ENCODE results near the gene HIBADH.
"Not testable (repeated sequence)": the region's sequence is repeated elsewhere in the genome, so short reads cannot be mapped to it uniquely, and the experiment has no call there.

The HIBADH gene

GRCh38 chr7:27518561-27519350 lies 143.9 kb downstream of the HIBADH start:
- H3K27me3 ChIP-seq (ENCODE audit: control insufficient read depth, insufficient read depth, low read length) = no peaks in the 10 kb centered on the region
- peaks cover 9% of the 10 kb centered on the region for H3K4me1 ChIP-seq (ENCODE audit: control insufficient read depth, insufficient read depth, low read length)
- no peak overlapping the region for H3K27ac ChIP-seq (ENCODE audit: low read depth, low read length)
- H3K36me3 ChIP-seq (ENCODE audit: control insufficient read depth, insufficient read depth, low read length) = no peaks in the 10 kb centered on the region
- no peak overlapping the region for H3K4me3 ChIP-seq (ENCODE audit: low read length)
- no peak overlapping the region for H3K9ac ChIP-seq (ENCODE audit: low read length)

GRCh38 chr7:27516421-27516820 lies 146.3 kb downstream of the HIBADH start:
- Histone ChIP-seq H3K27ac (ENCODE audit: low read depth, low read length) (no peak overlapping the region), H3K36me3 (ENCODE audit: control insufficient read depth, insufficient read depth, low read length) (no peaks in the 10 kb centered on the region), H3K4me1 (ENCODE audit: control insufficient read depth, insufficient read depth, low read length) (peaks cover 9% of the 10 kb centered on the region), H3K9ac (ENCODE audit: low read length) (no peak overlapping the region), H3K27me3 (ENCODE audit: control insufficient read depth, insufficient read depth, low read length) (no peaks in the 10 kb centered on the region), H3K4me3 (ENCODE audit: low read length) (no peak overlapping the region)

DNA sequence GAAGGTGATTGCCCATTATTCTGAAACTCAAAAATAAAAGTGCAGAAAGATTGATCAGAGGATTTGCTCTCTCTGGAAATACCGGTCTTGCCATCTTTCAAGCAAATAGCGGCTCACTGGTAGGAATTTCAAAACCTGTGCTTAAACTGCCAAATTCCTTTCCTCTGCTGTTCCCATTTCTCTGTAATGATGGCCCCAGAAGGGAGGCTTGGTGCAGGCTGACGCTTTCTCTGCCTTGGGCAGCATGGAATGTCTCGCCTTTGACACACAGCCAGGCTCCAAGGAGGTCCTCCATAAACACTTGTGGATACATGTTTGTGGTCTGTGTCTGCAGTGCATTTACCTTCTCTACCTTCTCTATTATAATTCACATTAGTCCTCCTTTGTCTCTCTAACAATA lies 146.8 kb downstream of the HIBADH start:
- Histone ChIP-seq H3K9ac (ENCODE audit: low read length) (no peak overlapping the region), H3K4me3 (ENCODE audit: low read length) (no peak overlapping the region), H3K27ac (ENCODE audit: low read depth, low read length) (no peak overlapping the region), H3K36me3 (ENCODE audit: control insufficient read depth, insufficient read depth, low read length) (no peaks in the 10 kb centered on the region), H3K4me1 (ENCODE audit: control insufficient read depth, insufficient read depth, low read length) (peaks cover 9% of the 10 kb centered on the region), H3K27me3 (ENCODE audit: control insufficient read depth, insufficient read depth, low read length) (no peaks in the 10 kb centered on the region)

DNA sequence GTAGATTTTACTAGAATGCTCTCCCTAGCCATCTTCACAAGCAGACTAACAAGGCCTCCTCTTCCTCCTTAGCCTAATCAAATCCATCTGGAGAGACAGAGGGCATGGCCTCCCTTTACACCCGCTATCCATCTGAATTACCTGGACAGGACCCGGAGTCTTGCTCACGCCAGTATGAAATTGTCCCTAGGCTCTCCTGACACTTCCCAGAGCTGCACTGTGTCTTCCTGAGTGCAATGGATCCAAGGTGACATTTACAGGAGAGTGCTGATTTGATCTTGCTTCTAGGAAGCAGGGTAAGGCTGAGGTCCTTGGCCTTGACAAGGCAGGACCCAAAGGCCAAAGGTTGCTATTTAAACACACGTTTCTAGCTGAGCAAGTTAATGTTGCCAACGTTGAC lies 147.8 kb downstream of the HIBADH start:
- Histone ChIP-seq H3K36me3 (ENCODE audit: control insufficient read depth, insufficient read depth, low read length) (no peaks in the 10 kb centered on the region), H3K4me1 (ENCODE audit: control insufficient read depth, insufficient read depth, low read length) (peaks cover 9% of the 10 kb centered on the region), H3K27ac (ENCODE audit: low read depth, low read length) (no peak overlapping the region), H3K27me3 (ENCODE audit: control insufficient read depth, insufficient read depth, low read length) (no peaks in the 10 kb centered on the region), H3K4me3 (ENCODE audit: low read length) (no peak overlapping the region), H3K9ac (ENCODE audit: low read length) (no peak overlapping the region)

GRCh38 chr7:27513885-27514284 lies 148.8 kb downstream of the HIBADH start:
- H3K4me1 ChIP-seq (ENCODE audit: control insufficient read depth, insufficient read depth, low read length) = peaks cover 3% of the 10 kb centered on the region
- H3K27me3 ChIP-seq (ENCODE audit: control insufficient read depth, insufficient read depth, low read length) = no peaks in the 10 kb centered on the region

GRCh38 chr7:27511370-27511769 lies 151.3 kb downstream of the HIBADH start:
- not testable (repeated sequence) for H3K27ac ChIP-seq (ENCODE audit: low read depth, low read length); H3K36me3 ChIP-seq (ENCODE audit: control insufficient read depth, insufficient read depth, low read length); H3K4me1 ChIP-seq (ENCODE audit: control insufficient read depth, insufficient read depth, low read length); H3K4me3 ChIP-seq (ENCODE audit: low read length); H3K9ac ChIP-seq (ENCODE audit: low read length); H3K27me3 ChIP-seq (ENCODE audit: control insufficient read depth, insufficient read depth, low read length)

More at GRCh38 chr7:27513885-27514284, 148.8 kb downstream of the HIBADH start:
- Histone ChIP-seq H3K9ac (ENCODE audit: low read length) (no peak overlapping the region), H3K4me3 (ENCODE audit: low read length) (no peak overlapping the region), H3K36me3 (ENCODE audit: control insufficient read depth, insufficient read depth, low read length) (no peaks in the 10 kb centered on the region), H3K27ac (ENCODE audit: low read depth, low read length) (no peak overlapping the region)

- H3K4me1 ChIP-seq (ENCODE audit: control insufficient read depth, insufficient read depth, low read length) = no peaks in the 10 kb centered on the region
- no peaks in the 10 kb centered on the region for H3K27me3 ChIP-seq (ENCODE audit: control insufficient read depth, insufficient read depth, low read length)
- no peak overlapping the region for H3K4me3 ChIP-seq (ENCODE audit: low read length)
- no peak overlapping the region for H3K9ac ChIP-seq (ENCODE audit: low read length)
- H3K36me3 ChIP-seq (ENCODE audit: control insufficient read depth, insufficient read depth, low read length) = no peaks in the 10 kb centered on the region
- no peak overlapping the region for H3K27ac ChIP-seq (ENCODE audit: low read depth, low read length)
These were observed 152.1 kb downstream of the HIBADH start for GRCh38 chr7:27510541-27510940.

GRCh38 chr7:27501879-27502278 lies 160.8 kb downstream of the HIBADH start:
- H3K27ac ChIP-seq (ENCODE audit: low read depth, low read length); H3K36me3 ChIP-seq (ENCODE audit: control insufficient read depth, insufficient read depth, low read length): not testable (repeated sequence)

DNA sequence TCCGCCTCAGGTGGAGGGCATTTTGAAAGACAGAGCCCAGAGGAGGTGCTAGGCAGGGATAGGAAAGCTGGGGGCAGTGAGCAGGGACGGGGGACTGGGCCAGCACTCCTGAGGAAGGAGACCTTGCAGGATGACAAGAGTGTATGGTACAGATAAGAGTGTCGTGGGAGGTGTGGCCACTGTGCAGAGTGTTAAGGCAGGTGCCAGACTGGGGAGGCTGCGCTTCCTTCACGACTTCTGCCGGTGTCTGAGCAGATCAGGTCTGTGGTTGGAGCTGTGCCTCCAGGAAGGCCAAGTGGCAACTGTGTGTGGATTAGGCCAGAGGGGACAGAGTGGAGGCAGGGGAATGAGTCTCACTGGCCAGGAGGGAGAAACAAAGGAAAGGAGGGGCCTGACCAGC lies 161.7 kb downstream of the HIBADH start:
- Histone ChIP-seq H3K27ac (ENCODE audit: low read depth, low read length) (no peak overlapping the region), H3K27me3 (ENCODE audit: control insufficient read depth, insufficient read depth, low read length) (no peaks in the 10 kb centered on the region), H3K9ac (ENCODE audit: low read length) (no peak overlapping the region), H3K4me1 (ENCODE audit: control insufficient read depth, insufficient read depth, low read length) (no peaks in the 10 kb centered on the region), H3K36me3 (ENCODE audit: control insufficient read depth, insufficient read depth, low read length) (no peaks in the 10 kb centered on the region), H3K4me3 (ENCODE audit: low read length) (no peak overlapping the region)

More at GRCh38 chr7:27501879-27502278, 160.8 kb downstream of the HIBADH start:
- H3K4me1 ChIP-seq (ENCODE audit: control insufficient read depth, insufficient read depth, low read length); H3K27me3 ChIP-seq (ENCODE audit: control insufficient read depth, insufficient read depth, low read length); H3K9ac ChIP-seq (ENCODE audit: low read length); H3K4me3 ChIP-seq (ENCODE audit: low read length): not testable (repeated sequence)

DNA sequence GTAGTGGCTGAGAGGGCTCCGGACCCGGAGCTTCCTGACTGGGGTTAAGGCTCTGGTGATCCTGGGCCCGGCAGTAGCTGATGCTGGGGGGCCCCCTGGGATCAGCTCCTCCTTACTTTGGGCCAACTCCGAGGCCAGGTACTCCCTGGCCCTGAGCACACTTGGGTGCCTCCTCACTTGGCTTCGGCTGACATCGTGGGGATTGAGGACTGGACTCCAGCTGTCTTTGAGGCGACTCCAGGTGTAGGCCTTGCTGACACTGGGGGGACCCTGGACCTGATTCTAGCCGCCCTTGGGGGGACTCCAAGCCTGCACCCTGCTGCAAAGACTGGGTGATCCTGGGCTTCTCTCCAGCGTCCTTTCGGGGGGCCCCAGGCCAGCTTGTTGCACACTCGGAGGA lies 170.5 kb downstream of the HIBADH start:
- H3K27ac ChIP-seq (ENCODE audit: low read depth, low read length) = no peak overlapping the region
- H3K4me3 ChIP-seq (ENCODE audit: low read length) = no peak overlapping the region
- H3K36me3 ChIP-seq (ENCODE audit: control insufficient read depth, insufficient read depth, low read length) = no peaks in the 10 kb centered on the region
- H3K9ac ChIP-seq (ENCODE audit: low read length) = no peak overlapping the region
- H3K4me1 ChIP-seq (ENCODE audit: control insufficient read depth, insufficient read depth, low read length) = no peaks in the 10 kb centered on the region
- H3K27me3 ChIP-seq (ENCODE audit: control insufficient read depth, insufficient read depth, low read length) = no peaks in the 10 kb centered on the region

GRCh38 chr7:27491534-27491933 lies 171.1 kb downstream of the HIBADH start:
- no peak overlapping the region for H3K4me3 ChIP-seq (ENCODE audit: low read length)
- H3K36me3 ChIP-seq (ENCODE audit: control insufficient read depth, insufficient read depth, low read length) = no peaks in the 10 kb centered on the region
- H3K4me1 ChIP-seq (ENCODE audit: control insufficient read depth, insufficient read depth, low read length) = no peaks in the 10 kb centered on the region
- no peaks in the 10 kb centered on the region for H3K27me3 ChIP-seq (ENCODE audit: control insufficient read depth, insufficient read depth, low read length)
- no peak overlapping the region for H3K27ac ChIP-seq (ENCODE audit: low read depth, low read length)
- H3K9ac ChIP-seq (ENCODE audit: low read length) = no peak overlapping the region

DNA sequence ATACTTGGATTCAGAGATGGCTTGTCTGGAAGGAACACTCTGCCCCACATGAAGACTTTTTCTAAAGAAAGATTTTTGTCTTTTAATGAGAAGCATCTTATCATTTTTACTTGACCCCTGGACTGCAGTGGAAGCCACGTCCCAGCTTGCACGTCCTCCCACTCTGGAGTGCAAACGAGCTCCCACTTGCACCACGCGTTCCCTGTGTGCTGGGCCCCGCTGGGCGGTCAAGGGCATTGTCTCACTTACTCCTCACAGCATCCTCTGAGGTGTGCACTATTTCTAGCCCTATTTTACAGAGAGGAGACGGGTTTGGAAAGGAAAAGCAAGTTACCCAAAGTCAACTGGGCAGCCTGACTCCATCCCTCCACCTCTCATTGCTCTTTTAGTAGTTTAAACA lies 175.2 kb downstream of the HIBADH start:
- no peaks in the 10 kb centered on the region for H3K4me1 ChIP-seq (ENCODE audit: control insufficient read depth, insufficient read depth, low read length)
- H3K9ac ChIP-seq (ENCODE audit: low read length) = no peak overlapping the region
- H3K27me3 ChIP-seq (ENCODE audit: control insufficient read depth, insufficient read depth, low read length) = no peaks in the 10 kb centered on the region
- no peaks in the 10 kb centered on the region for H3K36me3 ChIP-seq (ENCODE audit: control insufficient read depth, insufficient read depth, low read length)
- H3K27ac ChIP-seq (ENCODE audit: low read depth, low read length) = no peak overlapping the region
- no peak overlapping the region for H3K4me3 ChIP-seq (ENCODE audit: low read length)

DNA sequence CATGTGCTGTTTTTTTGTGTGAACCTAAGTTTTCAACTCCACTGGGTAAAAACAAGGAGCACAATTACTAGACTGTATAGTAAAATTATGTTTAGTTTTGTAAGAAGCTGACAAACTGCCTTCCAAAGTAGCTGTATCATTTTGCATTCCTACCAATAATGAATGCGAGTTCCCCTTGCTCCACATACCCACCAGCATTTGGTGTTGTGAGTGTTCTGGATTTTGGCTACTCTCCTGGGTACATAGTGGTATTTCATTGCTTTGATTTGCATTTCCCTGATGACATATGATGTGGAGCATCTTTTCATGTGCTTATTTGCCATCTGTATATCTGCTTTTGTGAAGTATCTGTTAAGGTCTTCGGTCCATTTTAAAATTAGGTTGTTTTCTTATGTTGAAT lies 178.2 kb downstream of the HIBADH start:
- no peaks in the 10 kb centered on the region for H3K36me3 ChIP-seq (ENCODE audit: control insufficient read depth, insufficient read depth, low read length)
- H3K9ac ChIP-seq (ENCODE audit: low read length) = no peak overlapping the region
- H3K27me3 ChIP-seq (ENCODE audit: control insufficient read depth, insufficient read depth, low read length) = no peaks in the 10 kb centered on the region
- no peak overlapping the region for H3K4me3 ChIP-seq (ENCODE audit: low read length)
- H3K4me1 ChIP-seq (ENCODE audit: control insufficient read depth, insufficient read depth, low read length) = no peaks in the 10 kb centered on the region
- H3K27ac ChIP-seq (ENCODE audit: low read depth, low read length) = no peak overlapping the region
